Neural progenitor cell (in vitro differentiated cells): Measurements from ENCODE around the gene PPM1E. TPM values are rescaled to one million over a fixed set of nuclear protein-coding genes. Genes with fewer than 3 reads are reported as not detected.

Experiments
- DNase-seq: peaks from one replicate; pipeline ENCODE4 v3.0.0-alpha.2; 2016; ENCODE audit warnings: low spot score
- H2AFZ ChIP-seq: fragments of 200-600 bp; sonication (generic); replicated peaks from 2 replicates; pipeline ENCODE4 v1.6.1; 2016; ENCODE audit warnings: antibody characterized with exemption
- H3F3A ChIP-seq: fragments of 200-600 bp; sonication (generic); 2 replicates; pipeline ENCODE4 v1.6.1; 2016; ENCODE audit warnings: antibody characterized with exemption, low read depth
- H3K27ac ChIP-seq: fragments of 200-600 bp; sonication (generic); 2 replicates; pipeline ENCODE4 v1.5.1; 2016; ENCODE audit warnings: mild to moderate bottlenecking
- H3K27me3 ChIP-seq: fragments of 200-600 bp; sonication (generic); 2 replicates; pipeline ENCODE4 v1.6.1; 2016; ENCODE audit warnings: mild to moderate bottlenecking, moderate library complexity
- H3K36me3 ChIP-seq: fragments of 200-600 bp; sonication (generic); 2 replicates; pipeline ENCODE4 v1.5.1; 2016
- H3K4me1 ChIP-seq: fragments of 200-600 bp; sonication (generic); 2 replicates; pipeline ENCODE4 v1.6.1; 2016; ENCODE audit warnings: mixed run types
- H3K4me2 ChIP-seq: fragments of 200-600 bp; sonication (generic); 2 replicates; pipeline ENCODE4 v1.6.1; 2016
- H3K4me3 ChIP-seq: fragments of 200-600 bp; sonication (generic); 2 replicates; pipeline ENCODE4 v1.5.1; 2016
- H3K79me2 ChIP-seq: fragments of 200-600 bp; sonication (generic); 2 replicates; pipeline ENCODE4 v1.6.1; 2016; ENCODE audit warnings: low read depth
- H3K9ac ChIP-seq: fragments of 200-600 bp; sonication (generic); 2 replicates; pipeline ENCODE4 v1.6.1; 2016
- H3K9me3 ChIP-seq: fragments of 200-600 bp; sonication (generic); 2 replicates; pipeline ENCODE4 v1.5.1; 2016; ENCODE audit warnings: low read depth
- H4K20me1 ChIP-seq: fragments of 200-600 bp; sonication (generic); 2 replicates; pipeline ENCODE4 v1.6.1; 2016; ENCODE audit warnings: low read depth
- H3K27ac Mint-ChIP-seq: 3 replicates; pipeline ENCODE4 v1.8.0; 2021; ENCODE audit warnings: mixed read lengths
- H3K27me3 Mint-ChIP-seq: 2 replicates; pipeline ENCODE4 v1.8.0; 2022; ENCODE audit warnings: low read depth, mild to moderate bottlenecking, inconsistent platforms, moderate library complexity, mixed read lengths; ENCODE audit not compliant: insufficient read depth
- H3K36me3 Mint-ChIP-seq: 3 replicates; pipeline ENCODE4 v1.8.0; 2021; ENCODE audit warnings: mixed read lengths
- H3K4me1 Mint-ChIP-seq: 3 replicates; pipeline ENCODE4 v1.8.0; 2021; ENCODE audit warnings: mixed read lengths
- H3K4me3 Mint-ChIP-seq: 3 replicates; pipeline ENCODE4 v1.8.0; 2021; ENCODE audit warnings: mild to moderate bottlenecking, moderate library complexity, mixed read lengths
- H3K9me3 Mint-ChIP-seq: 3 replicates; pipeline ENCODE4 v1.8.0; 2020; ENCODE audit warnings: mixed read lengths
- EZH2 ChIP-seq: fragments of 200-600 bp; sonication (generic); IDR thresholded peaks from 2 replicates; pipeline ENCODE4 v1.6.1; 2017; ENCODE audit warnings: antibody characterized with exemption, mild to moderate bottlenecking, moderate library complexity
- EZH2phosphoT487 ChIP-seq: fragments of 200-600 bp; sonication (generic); IDR thresholded peaks from 2 replicates; pipeline ENCODE4 v1.6.1; 2017; ENCODE audit warnings: antibody characterized with exemption
- total RNA-seq: library from RNA; depleted of rRNA; stranded (reverse); fragments of >200 nt; gene quantifications from 2 replicates; pipeline ENCODE4 v1.2.3, GENCODE V29; 2015; ENCODE audit warnings: low replicate concordance
- TF ChIP-seq, protein P1 (sequence below): fragments of 200-600 bp; sonication (generic); IDR thresholded peaks from 2 replicates; pipeline ENCODE4 v1.5.1; 2017; ENCODE audit warnings: antibody characterized with exemption, mild to moderate bottlenecking

PPM1E gene
- total RNA-seq, 1 donor from 2014 or later, result 18.8 TPM

DNA sequence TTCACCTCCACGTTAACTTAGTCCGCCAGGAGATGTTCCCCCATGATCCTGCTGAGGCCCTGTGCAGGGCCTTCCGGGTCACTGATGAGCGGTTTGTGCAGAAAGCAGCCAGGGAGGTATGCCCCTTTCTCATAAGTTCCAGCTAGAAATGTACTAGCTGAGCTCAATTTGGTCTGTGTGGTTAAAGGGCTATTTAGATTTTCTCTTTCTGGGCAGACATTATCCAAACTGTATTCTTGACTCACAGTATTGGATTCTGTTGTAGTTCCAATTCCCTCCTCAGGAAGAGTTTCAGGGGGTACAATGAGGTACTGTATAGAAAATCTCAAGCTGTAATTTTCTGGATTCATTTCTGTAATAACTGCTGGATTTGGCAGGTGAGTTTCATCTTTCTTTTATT is 214.0 kb downstream of the PPM1E start:
- Histone ChIP-seq H3K9me3 (no peaks in the 10 kb centered on the region), H3K27ac (no peak overlapping the region), H3K79me2 (no peaks in the 10 kb centered on the region), H2AFZ (no peak overlapping the region), H3K4me3 (no peak overlapping the region), H3K4me1 (peaks cover 34% of the 10 kb centered on the region), H3F3A (peaks cover 4% of the 10 kb centered on the region), H3K4me2 (no peak overlapping the region), H3K36me3 (no peaks in the 10 kb centered on the region), H4K20me1 (no peaks in the 10 kb centered on the region), H3K9ac (no peak overlapping the region), H3K27me3 (no peaks in the 10 kb centered on the region)
- Mint-ChIP-seq H3K27me3 (no peaks in the 10 kb centered on the region), H3K36me3 (peaks cover 2% of the 10 kb centered on the region), H3K4me3 (peak overlapping the region; percentile 23), H3K4me1 (peaks cover 36% of the 10 kb centered on the region), H3K27ac (peak overlapping the region; percentile 72), H3K9me3 (no peaks in the 10 kb centered on the region)
- DNase-seq, result no peak
- TF ChIP-seq EZH2, result no peak
- TF ChIP-seq, protein P1, sequence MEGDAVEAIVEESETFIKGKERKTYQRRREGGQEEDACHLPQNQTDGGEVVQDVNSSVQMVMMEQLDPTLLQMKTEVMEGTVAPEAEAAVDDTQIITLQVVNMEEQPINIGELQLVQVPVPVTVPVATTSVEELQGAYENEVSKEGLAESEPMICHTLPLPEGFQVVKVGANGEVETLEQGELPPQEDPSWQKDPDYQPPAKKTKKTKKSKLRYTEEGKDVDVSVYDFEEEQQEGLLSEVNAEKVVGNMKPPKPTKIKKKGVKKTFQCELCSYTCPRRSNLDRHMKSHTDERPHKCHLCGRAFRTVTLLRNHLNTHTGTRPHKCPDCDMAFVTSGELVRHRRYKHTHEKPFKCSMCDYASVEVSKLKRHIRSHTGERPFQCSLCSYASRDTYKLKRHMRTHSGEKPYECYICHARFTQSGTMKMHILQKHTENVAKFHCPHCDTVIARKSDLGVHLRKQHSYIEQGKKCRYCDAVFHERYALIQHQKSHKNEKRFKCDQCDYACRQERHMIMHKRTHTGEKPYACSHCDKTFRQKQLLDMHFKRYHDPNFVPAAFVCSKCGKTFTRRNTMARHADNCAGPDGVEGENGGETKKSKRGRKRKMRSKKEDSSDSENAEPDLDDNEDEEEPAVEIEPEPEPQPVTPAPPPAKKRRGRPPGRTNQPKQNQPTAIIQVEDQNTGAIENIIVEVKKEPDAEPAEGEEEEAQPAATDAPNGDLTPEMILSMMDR, result no peak
- no peak for TF ChIP-seq EZH2phosphoT487

DNA sequence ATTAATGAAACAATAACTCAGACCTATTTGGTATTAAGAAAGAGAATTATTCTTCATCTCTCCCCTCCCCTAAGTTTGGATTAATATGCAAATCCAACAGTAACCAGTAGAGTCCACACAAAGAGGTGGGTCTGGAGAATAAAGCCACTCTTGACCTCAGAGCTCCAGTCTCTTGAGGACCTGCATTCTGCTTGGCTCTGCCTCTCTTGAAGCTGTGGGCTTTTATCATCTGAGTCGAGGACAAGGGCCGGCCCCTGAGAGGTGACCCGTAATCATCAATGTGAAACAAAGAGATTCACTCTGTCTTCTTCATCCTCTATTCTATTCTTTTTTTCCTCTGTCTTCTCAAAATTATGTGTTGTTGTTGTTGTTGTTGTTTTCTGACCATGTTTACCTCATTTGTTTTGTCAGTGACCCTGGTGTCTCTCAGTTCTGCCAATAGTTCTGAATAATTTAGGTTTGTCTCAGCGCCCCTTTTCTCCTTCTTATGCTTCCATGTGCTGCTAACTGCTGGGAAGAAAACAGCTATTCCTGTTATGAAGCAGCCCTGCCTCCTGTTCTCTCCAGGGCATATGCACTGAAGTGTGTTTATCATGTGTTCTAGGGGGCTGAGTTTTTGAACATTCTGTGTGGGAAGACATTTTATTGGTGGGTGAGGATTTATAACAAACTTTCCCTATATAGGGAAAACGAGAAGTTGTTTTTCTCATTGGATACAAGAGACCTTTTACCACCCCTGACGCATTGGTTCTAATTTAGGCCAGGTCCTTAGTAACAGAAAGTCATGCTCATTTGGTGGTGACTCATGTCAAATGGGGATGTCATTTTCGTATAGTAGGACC is 215.2 kb downstream of the PPM1E start:
- H3K27me3 ChIP-seq, result no peaks in the 10 kb centered on the region
- H3K27me3 Mint-ChIP-seq, result no peaks in the 10 kb centered on the region
- no peaks in the 10 kb centered on the region for H3K79me2 ChIP-seq
- no peaks in the 10 kb centered on the region for H3K36me3 ChIP-seq
- peaks cover 4% of the 10 kb centered on the region for H3F3A ChIP-seq
- peaks cover 34% of the 10 kb centered on the region for H3K4me1 ChIP-seq
- no peak overlapping the region for H2AFZ ChIP-seq
- peak; percentile 46 for DNase-seq
- no peak overlapping the region for H3K9ac ChIP-seq
- H3K4me2 ChIP-seq, result peak overlapping the region; percentile 23
- H3K4me3 Mint-ChIP-seq, result no peak overlapping the region
- no peaks in the 10 kb centered on the region for H3K9me3 Mint-ChIP-seq
- TF ChIP-seq EZH2 (no peak), EZH2phosphoT487 (no peak)
- TF ChIP-seq, protein P1, result no peak
- no peaks in the 10 kb centered on the region for H4K20me1 ChIP-seq
- no peak overlapping the region for H3K4me3 ChIP-seq
- no peaks in the 10 kb centered on the region for H3K9me3 ChIP-seq
- H3K36me3 Mint-ChIP-seq, result peaks cover 2% of the 10 kb centered on the region
- peak overlapping the region; percentile 46 for H3K27ac Mint-ChIP-seq
- H3K27ac ChIP-seq, result no peak overlapping the region
- peaks cover 32% of the 10 kb centered on the region for H3K4me1 Mint-ChIP-seq

DNA sequence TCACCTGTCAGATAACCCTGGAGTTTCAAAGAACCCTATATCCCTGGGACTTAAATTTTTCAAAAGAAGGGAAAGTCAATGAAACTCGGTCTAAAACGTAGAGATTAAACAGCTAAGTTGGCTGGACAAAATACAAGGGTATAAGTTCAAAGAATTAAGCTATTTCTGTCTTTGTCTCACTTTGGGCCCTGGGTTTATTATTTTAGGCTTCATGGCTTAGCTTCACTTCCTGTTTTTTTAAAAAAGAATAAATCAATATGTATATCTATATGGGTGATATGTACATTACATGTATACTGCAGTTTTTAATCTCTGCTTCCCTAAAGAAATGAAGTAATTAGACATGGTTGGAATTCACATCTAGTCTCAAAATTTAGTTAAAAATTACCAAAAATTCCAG is 218.7 kb downstream of the PPM1E start:
- Mint-ChIP-seq H3K27ac (no peak overlapping the region), H3K4me1 (peaks cover 20% of the 10 kb centered on the region), H3K9me3 (no peaks in the 10 kb centered on the region), H3K27me3 (peaks cover 3% of the 10 kb centered on the region), H3K36me3 (peaks cover 2% of the 10 kb centered on the region), H3K4me3 (no peak overlapping the region)
- TF ChIP-seq EZH2phosphoT487 (no peak), EZH2 (no peak)
- TF ChIP-seq, protein P1, result no peak
- H3K4me3 ChIP-seq, result no peak overlapping the region
- H3K9me3 ChIP-seq, result no peaks in the 10 kb centered on the region
- DNase-seq, result no peak
- H3K9ac ChIP-seq, result no peak overlapping the region
- peaks cover 4% of the 10 kb centered on the region for H3F3A ChIP-seq
- no peaks in the 10 kb centered on the region for H3K79me2 ChIP-seq
- H4K20me1 ChIP-seq, result no peaks in the 10 kb centered on the region
- H3K4me2 ChIP-seq, result no peak overlapping the region
- no peak overlapping the region for H2AFZ ChIP-seq
- H3K27me3 ChIP-seq, result no peaks in the 10 kb centered on the region
- H3K36me3 ChIP-seq, result no peaks in the 10 kb centered on the region
- no peak overlapping the region for H3K27ac ChIP-seq
- H3K4me1 ChIP-seq, result peaks cover 21% of the 10 kb centered on the region
